HG02870 (cell line): ENCODE measurements around the gene GRAP2.

ENCODE experiments used
- ATAC-seq: cut with Tn5 transposase; IDR thresholded peaks from one replicate; pipeline ENCODE4 v1.9.1; 2021; ENCODE audit warnings: mild to moderate bottlenecking, moderate library complexity; ENCODE audit not compliant: unreplicated experiment

The GRAP2 gene

GRCh38 chr22:40008726-40009291, 107.9 kb downstream of the GRAP2 start:
- ATAC-seq, result no peak

GRCh38 chr22:40009292-40009774, 108.4 kb downstream of the GRAP2 start:
- ATAC-seq, result no peak

- ATAC-seq, result no peak
Measured at GRCh38 chr22:40009951-40010671, 109.2 kb downstream of the GRAP2 start.

DNA sequence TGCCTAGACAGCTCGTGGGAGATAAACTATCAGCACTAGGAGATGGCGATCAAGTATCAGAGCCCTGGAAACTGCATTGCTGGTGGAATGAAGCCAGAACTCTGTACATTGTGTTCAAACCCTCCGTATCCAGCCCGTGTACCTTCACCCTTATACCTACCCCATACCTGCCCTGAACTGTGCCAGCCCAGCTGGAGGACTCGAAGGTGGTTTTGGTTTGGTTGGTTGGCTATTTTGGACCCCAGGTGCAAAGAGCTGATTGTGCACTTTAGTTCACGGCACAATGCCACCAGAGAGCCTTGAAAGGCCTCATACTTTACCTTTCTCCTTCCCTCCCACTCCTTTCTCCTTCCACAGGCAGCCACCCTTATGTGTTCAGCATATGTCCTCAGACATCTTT, 109.9 kb downstream of the GRAP2 start:
- ATAC-seq, result no peak

GRCh38 chr22:40014667-40015248, 113.9 kb downstream of the GRAP2 start:
- ATAC-seq, result no peak

- ATAC-seq, result no peak
Measured at GRCh38 chr22:40015358-40015976, 114.6 kb downstream of the GRAP2 start.

- no peak for ATAC-seq
Measured at GRCh38 chr22:40018051-40018450, 117.2 kb downstream of the GRAP2 start.

GRCh38 chr22:40019100-40019499, 118.2 kb downstream of the GRAP2 start:
- ATAC-seq, result no peak

GRCh38 chr22:40020956-40021355, 120.1 kb downstream of the GRAP2 start:
- ATAC-seq, result no peak

- ATAC-seq, result no peak
Measured at GRCh38 chr22:40021401-40022000, 120.6 kb downstream of the GRAP2 start.

DNA sequence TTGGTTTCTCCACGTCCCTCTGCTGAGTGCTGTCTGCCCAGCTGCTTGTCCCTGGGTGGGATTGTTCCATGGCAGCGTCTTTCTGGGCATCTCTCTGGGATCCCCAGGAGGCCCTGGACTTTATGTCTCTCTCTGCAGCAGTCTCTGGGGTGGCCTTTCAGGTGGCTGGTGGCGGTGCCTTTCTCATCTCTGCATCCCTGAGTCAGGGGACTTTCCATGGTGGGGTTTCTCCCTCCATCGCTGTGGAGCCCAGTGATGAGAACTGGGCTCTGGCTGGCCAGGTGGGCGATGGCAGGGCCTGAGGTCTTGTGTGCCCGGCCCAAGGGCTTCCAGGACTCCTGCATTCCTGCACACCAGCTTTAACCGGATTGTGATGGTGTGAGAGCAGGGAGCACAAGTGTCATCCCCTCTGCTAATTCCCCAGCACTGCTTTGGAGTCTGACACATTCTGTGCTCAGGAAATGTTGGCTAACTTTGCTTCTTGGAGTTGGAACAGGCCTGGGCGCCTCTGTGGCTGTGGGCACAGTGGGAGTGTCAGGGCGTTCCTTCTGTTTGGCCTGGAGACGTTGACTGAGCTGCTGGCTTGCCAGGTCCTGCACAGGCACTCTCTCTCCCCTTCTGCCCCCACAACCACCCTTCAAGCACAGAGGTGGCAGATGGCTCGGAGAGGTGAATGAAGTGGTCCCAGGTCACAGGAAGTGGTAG, 121.8 kb downstream of the GRAP2 start:
- no peak for ATAC-seq
